ENCODE results near the gene ARHGAP6.
A peak's percentile ranks its signal among the peaks of the same experiment; 100 is the strongest.

ARHGAP6 gene

DNA sequence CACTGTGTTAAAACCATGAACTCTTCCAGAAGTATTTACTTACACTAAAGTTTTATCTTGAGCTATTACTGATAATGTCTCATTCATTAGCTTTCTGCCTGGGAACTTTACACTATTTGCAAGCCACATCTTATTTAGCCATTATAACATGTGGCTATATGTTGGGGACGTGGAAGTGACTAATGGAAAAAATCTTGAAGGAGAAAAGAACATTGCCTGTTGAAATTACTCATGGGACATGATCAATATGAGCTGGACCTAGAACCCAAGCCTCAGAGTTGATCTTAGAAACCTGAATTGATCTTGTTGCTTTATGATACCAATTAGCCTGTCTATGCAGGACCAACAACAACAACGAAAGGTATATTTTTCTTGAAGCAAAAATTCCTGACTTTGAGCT lies 22.5 kb upstream of the ARHGAP6 start:
- TF ChIP-seq, protein P1, sequence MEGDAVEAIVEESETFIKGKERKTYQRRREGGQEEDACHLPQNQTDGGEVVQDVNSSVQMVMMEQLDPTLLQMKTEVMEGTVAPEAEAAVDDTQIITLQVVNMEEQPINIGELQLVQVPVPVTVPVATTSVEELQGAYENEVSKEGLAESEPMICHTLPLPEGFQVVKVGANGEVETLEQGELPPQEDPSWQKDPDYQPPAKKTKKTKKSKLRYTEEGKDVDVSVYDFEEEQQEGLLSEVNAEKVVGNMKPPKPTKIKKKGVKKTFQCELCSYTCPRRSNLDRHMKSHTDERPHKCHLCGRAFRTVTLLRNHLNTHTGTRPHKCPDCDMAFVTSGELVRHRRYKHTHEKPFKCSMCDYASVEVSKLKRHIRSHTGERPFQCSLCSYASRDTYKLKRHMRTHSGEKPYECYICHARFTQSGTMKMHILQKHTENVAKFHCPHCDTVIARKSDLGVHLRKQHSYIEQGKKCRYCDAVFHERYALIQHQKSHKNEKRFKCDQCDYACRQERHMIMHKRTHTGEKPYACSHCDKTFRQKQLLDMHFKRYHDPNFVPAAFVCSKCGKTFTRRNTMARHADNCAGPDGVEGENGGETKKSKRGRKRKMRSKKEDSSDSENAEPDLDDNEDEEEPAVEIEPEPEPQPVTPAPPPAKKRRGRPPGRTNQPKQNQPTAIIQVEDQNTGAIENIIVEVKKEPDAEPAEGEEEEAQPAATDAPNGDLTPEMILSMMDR (IDR thresholded peaks at IDR 0.05; ENCODE audit: borderline replicate concordance, insufficient read depth, low read depth, low read length) = no peak
- H3K4me3 ChIP-seq (ENCODE audit: low read depth, low read length) = no peak overlapping the region

DNA sequence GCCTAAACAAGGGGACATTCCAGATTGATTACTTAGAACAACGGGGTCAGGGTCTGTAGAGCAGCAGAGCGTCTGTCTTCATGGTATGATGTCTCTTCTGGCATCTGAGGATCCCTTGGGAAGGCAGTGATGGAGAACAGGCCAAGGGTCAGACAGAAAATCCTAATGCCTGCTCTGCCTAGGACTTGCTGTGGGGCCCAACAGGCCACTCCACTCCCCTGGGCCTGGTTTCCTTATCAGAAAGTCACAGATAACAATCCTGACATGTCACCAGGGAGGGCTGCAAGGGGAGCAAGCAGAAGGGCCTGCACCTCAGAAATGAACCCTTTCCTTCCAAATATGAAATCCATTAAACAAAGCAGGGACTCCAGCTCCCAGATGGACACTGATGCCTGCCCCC lies 21.4 kb upstream of the ARHGAP6 start:
- TF ChIP-seq, protein P1 (IDR thresholded peaks at IDR 0.05; ENCODE audit: borderline replicate concordance, insufficient read depth, low read depth, low read length) = no peak

DNA sequence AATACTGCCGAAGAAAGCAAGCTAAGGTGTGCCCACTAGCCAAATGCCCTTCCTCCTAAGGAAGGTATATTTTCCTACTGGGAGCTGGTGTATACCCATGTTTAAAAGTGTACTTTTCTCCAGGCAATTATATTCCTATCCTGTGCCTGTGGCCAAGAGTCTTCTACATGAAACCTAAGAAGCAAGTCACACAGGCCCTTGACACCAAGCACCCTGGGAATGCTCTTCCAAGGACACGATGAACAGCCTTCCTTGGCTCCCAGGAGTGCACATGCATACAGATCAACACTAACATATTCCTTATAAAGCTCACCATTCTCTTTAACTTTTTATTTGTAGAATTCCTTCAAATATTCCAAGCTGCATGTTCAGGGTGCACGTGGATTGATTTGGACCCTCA lies 17.3 kb upstream of the ARHGAP6 start:
- TF ChIP-seq, protein P1 (IDR thresholded peaks at IDR 0.05; ENCODE audit: borderline replicate concordance, insufficient read depth, low read depth, low read length) = no peak
- H3K4me3 ChIP-seq (ENCODE audit: low read depth, low read length) = no peak overlapping the region

More for the DNA sequence above, 21.4 kb upstream of the ARHGAP6 start:
- H3K4me3 ChIP-seq (ENCODE audit: low read depth, low read length) = no peak overlapping the region

DNA sequence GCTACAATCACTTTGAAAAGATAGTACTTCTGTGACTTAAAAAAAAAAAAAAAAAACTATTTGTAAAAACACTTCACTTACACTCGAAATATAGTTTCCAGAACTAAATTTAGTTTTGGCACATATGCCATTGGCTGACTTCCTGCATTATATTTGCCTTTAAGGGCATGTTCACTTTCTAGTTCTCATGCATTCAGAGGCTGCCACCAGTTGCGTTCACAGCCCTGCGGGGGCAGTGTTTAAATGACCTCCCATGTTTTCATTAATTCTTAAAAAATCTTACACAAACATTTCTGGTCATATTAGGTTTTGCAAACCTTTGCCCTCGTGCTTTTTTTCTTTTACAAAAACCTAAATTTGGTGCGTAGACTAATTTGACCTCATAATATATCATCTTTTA lies 12.4 kb upstream of the ARHGAP6 start:
- TF ChIP-seq, protein P1 (IDR thresholded peaks at IDR 0.05; ENCODE audit: borderline replicate concordance, insufficient read depth, low read depth, low read length) = peak; percentile 40; the same call in 1 of the 2 replicates
- H3K4me3 ChIP-seq (ENCODE audit: low read depth, low read length) = no peak overlapping the region

DNA sequence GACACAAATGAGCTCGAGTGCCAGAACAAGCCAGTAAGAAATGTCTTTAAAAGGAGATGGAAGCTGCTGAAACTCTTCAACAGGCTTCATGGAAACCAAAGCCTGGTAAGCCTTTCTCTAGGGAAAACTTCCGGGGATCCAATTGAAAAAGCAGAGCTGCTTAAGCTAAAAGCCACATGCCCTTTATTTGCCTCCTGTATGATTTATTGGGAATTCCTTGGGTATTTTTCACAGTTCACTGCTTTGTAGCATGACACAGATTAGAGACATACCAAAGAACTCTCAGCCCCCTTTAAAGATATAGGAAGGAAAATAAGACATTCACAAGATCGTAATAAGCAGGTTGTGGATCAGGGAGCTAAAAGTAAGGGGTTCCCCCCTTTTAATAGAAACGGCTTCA lies 6.5 kb upstream of the ARHGAP6 start:
- TF ChIP-seq, protein P1 (IDR thresholded peaks at IDR 0.05; ENCODE audit: borderline replicate concordance, insufficient read depth, low read depth, low read length) = no peak
- no peak overlapping the region for H3K4me3 ChIP-seq (ENCODE audit: low read depth, low read length)

DNA sequence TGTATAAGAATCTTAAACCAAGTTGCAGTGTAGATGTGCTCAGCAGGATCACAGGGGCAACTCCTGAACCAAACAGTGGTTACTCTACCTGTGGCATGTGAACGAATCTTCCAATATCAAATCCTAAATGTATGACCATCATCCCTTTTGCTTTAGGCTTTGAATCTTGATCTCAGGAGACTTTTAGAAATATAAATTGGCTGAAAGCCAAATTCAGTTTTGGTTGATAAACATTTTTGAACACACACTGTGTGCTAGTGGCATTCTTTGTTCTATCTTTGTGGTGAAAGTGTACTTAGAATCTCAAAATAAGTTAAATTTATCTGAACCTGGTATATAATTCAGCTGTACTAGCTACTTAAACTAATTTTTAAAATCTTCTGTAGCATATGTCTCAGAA lies 4.6 kb upstream of the ARHGAP6 start:
- TF ChIP-seq, protein P1 (IDR thresholded peaks at IDR 0.05; ENCODE audit: borderline replicate concordance, insufficient read depth, low read depth, low read length) = no peak
- H3K4me3 ChIP-seq (ENCODE audit: low read depth, low read length) = no peak overlapping the region

DNA sequence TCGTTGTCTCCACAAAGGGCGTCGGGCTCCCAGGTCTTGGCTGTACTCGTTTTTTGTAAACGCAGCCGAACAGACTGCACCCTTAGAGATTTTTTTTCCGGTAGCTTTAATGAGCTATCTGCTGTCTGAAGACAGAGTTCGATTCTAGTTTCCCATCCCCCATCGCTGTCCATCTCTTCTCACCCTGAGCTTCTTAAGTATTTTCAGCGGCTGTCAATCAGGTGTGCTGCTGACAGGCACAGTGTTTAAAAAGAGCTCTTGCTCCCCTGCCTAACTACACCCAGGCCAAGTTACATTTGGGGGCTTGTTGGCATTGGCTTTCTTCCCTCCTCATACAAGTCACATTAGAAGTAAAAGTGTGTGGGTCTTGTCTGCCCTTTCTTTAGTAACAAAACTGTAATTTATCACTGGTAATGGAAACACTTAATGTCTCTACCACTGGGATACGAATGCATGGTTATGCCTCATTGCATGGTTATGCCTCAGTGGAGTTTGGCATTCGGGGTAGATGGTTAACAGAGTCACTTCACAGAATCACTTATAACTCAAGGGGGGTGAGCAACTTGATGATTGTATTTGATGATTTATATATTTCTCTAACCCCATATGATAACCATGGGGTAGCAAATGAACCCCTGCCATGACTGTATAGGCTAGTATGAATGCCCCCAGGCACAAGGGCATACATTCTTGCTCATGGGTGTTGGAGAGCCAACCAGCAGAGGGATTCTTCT lies 1.4 kb upstream of the ARHGAP6 start:
- H3K4me3 ChIP-seq (ENCODE audit: low read depth, low read length) = no peak overlapping the region
- TF ChIP-seq, protein P1 (IDR thresholded peaks at IDR 0.05; ENCODE audit: borderline replicate concordance, insufficient read depth, low read depth, low read length) = no peak

Measured in GM12875 (cell line).